ENCODE data around the gene GLRX. TPM values are rescaled to one million over a fixed set of nuclear protein-coding genes. Genes with fewer than 3 reads are reported as not detected.

Gene GLRX
- total and polyA plus RNA-seq, 2 of the 13 experiments (the other 11 are each of a cell fraction or from before 2014, with no cell fraction given), result 63.8 to 499 TPM

GRCh38 chr5:95857185-95857945 lies 34.8 kb upstream of the GLRX start (continued):
- TF ChIP-seq CSRNP1 (CRISPR knock-in tag; IDR thresholded peaks at IDR 0.05), result peak; percentile 58; the same call in 1 of the 2 replicates
- peak; percentile 68 for TF ChIP-seq ZNF883 (CRISPR knock-in tag; IDR thresholded peaks at IDR 0.05; ENCODE audit: not compliant biosample characterization)
- peak; percentile 98 for TF ChIP-seq SALL1 (CRISPR knock-in tag; IDR thresholded peaks at IDR 0.05)
- TF ChIP-seq CENPBD1 (CRISPR knock-in tag; IDR thresholded peaks at IDR 0.05; ENCODE audit: borderline replicate concordance, low read depth), result no peak
- TF ChIP-seq ZKSCAN1 (IDR thresholded peaks at IDR 0.05; ENCODE audit: low read length), result no peak
- no peak for TF ChIP-seq PBX2 (CRISPR knock-in tag; IDR thresholded peaks at IDR 0.05)
- TF ChIP-seq ESRRA (CRISPR knock-in tag; IDR thresholded peaks at IDR 0.05; ENCODE audit: low read depth), result peak; percentile 68; the same call in 1 of the 2 replicates
- no peak for TF ChIP-seq ZNF484 (CRISPR knock-in tag; IDR thresholded peaks at IDR 0.05; ENCODE audit: borderline replicate concordance, low read depth)
- peak; percentile 94 for TF ChIP-seq TMF1 (CRISPR knock-in tag; IDR thresholded peaks at IDR 0.05; ENCODE audit: low read depth)
- TF ChIP-seq ATF2 (CRISPR knock-in tag; IDR thresholded peaks at IDR 0.05), result peak; percentile 58; the same call in 1 of the 2 replicates
- peak; percentile 96 for TF ChIP-seq PPARG (CRISPR knock-in tag; conservative IDR thresholded peaks at IDR 0.05)
- TF ChIP-seq FOXA3 (CRISPR knock-in tag; IDR thresholded peaks at IDR 0.05), result peak; percentile 79
- no peak for TF ChIP-seq FOXA1 (IDR thresholded peaks at IDR 0.05)
- peak; percentile 84 for TF ChIP-seq FOXA1 (CRISPR knock-in tag; IDR thresholded peaks at IDR 0.05)
- no peak for TF ChIP-seq ZNF296 (CRISPR knock-in tag; conservative IDR thresholded peaks at IDR 0.05)
- peak; percentile 75; the same call in 1 of the 2 replicates for TF ChIP-seq ZNF543 (CRISPR knock-in tag; IDR thresholded peaks at IDR 0.05)
- peak; percentile 67; the same call in 1 of the 2 replicates for TF ChIP-seq MXD4 (CRISPR knock-in tag; IDR thresholded peaks at IDR 0.05)
- TF ChIP-seq ZNF382 (CRISPR knock-in tag; IDR thresholded peaks at IDR 0.05; ENCODE audit: borderline replicate concordance), result no peak
- TF ChIP-seq ZNF781 (CRISPR knock-in tag; IDR thresholded peaks at IDR 0.05; ENCODE audit: borderline replicate concordance, not compliant biosample characterization), result peak; percentile 88
- peak; percentile 59; the same call in 1 of the 2 replicates for TF ChIP-seq DNMT1 (CRISPR knock-in tag; IDR thresholded peaks at IDR 0.05)
- peak; percentile 49; the same call in 1 of the 2 replicates for TF ChIP-seq ZNF143 (CRISPR knock-in tag; IDR thresholded peaks at IDR 0.05)
- TF ChIP-seq ZNF264 (CRISPR knock-in tag; IDR thresholded peaks at IDR 0.05), result peak; percentile 92

All from HepG2 (cell line).